ENCODE results near the gene GLRX2.

GLRX2 gene

GRCh38 chr1:193087893-193088292 lies 17.3 kb downstream of the GLRX2 start:
- Histone ChIP-seq H3K27ac (ENCODE audit: low read length) (no peak overlapping the region), H3K4me1 (ENCODE audit: control insufficient read depth, insufficient read depth, low read length) (no peaks in the 10 kb centered on the region), H3K27me3 (ENCODE audit: control insufficient read depth, insufficient read depth, low read length) (no peaks in the 10 kb centered on the region), H3K4me3 (ENCODE audit: low read length) (no peak overlapping the region), H3K36me3 (ENCODE audit: control insufficient read depth, insufficient read depth, low read length) (peaks cover 5% of the 10 kb centered on the region; the same call in 1 of the 2 replicates), H3K9me3 (ENCODE audit: control insufficient read depth, insufficient read depth, low read length) (no peaks in the 10 kb centered on the region)
- no peak for DNase-seq (ENCODE audit: low read depth, low spot score)
- no CpG with 5 or more reads among the region's 3 CpGs for WGBS (ENCODE audit: insufficient coverage, insufficient read length)

GRCh38 chr1:193086342-193086741 lies 18.9 kb downstream of the GLRX2 start:
- Histone ChIP-seq H3K9me3 (ENCODE audit: control insufficient read depth, insufficient read depth, low read length) (no peaks in the 10 kb centered on the region), H3K27me3 (ENCODE audit: control insufficient read depth, insufficient read depth, low read length) (no peaks in the 10 kb centered on the region), H3K36me3 (ENCODE audit: control insufficient read depth, insufficient read depth, low read length) (peaks cover 8% of the 10 kb centered on the region; the same call in 1 of the 2 replicates), H3K27ac (ENCODE audit: low read length) (no peak overlapping the region), H3K4me1 (ENCODE audit: control insufficient read depth, insufficient read depth, low read length) (no peaks in the 10 kb centered on the region), H3K4me3 (ENCODE audit: low read length) (no peak overlapping the region)
- DNase-seq (ENCODE audit: low read depth, low spot score): no peak
- no CpG with 5 or more reads among the region's 3 CpGs for WGBS (ENCODE audit: insufficient coverage, insufficient read length)

GRCh38 chr1:193085263-193085662 lies 20.0 kb downstream of the GLRX2 start:
- Histone ChIP-seq H3K27me3 (ENCODE audit: control insufficient read depth, insufficient read depth, low read length) (no peaks in the 10 kb centered on the region), H3K27ac (ENCODE audit: low read length) (no peak overlapping the region), H3K9me3 (ENCODE audit: control insufficient read depth, insufficient read depth, low read length) (no peaks in the 10 kb centered on the region), H3K4me1 (ENCODE audit: control insufficient read depth, insufficient read depth, low read length) (no peaks in the 10 kb centered on the region), H3K4me3 (ENCODE audit: low read length) (no peak overlapping the region), H3K36me3 (ENCODE audit: control insufficient read depth, insufficient read depth, low read length) (peaks cover 8% of the 10 kb centered on the region; the same call in 1 of the 2 replicates)
- no peak for DNase-seq (ENCODE audit: low read depth, low spot score)
- WGBS (ENCODE audit: insufficient coverage, insufficient read length): no CpG with 5 or more reads among the region's 1 CpG

- WGBS (ENCODE audit: insufficient coverage, insufficient read length): no CpG with 5 or more reads among the region's 6 CpGs
- H3K27me3 ChIP-seq (ENCODE audit: control insufficient read depth, insufficient read depth, low read length): no peaks in the 10 kb centered on the region
- no peaks in the 10 kb centered on the region for H3K9me3 ChIP-seq (ENCODE audit: control insufficient read depth, insufficient read depth, low read length)
- no peaks in the 10 kb centered on the region for H3K4me1 ChIP-seq (ENCODE audit: control insufficient read depth, insufficient read depth, low read length)
- peaks cover 8% of the 10 kb centered on the region; the same call in 1 of the 2 replicates for H3K36me3 ChIP-seq (ENCODE audit: control insufficient read depth, insufficient read depth, low read length)
- DNase-seq (ENCODE audit: low read depth, low spot score): no peak
- H3K4me3 ChIP-seq (ENCODE audit: low read length): no peak overlapping the region
- no peak overlapping the region for H3K27ac ChIP-seq (ENCODE audit: low read length)
These were observed 21.7 kb downstream of the GLRX2 start for GRCh38 chr1:193083365-193084088.

- no peak for DNase-seq (ENCODE audit: low read depth, low spot score)
- H3K27me3 ChIP-seq (ENCODE audit: control insufficient read depth, insufficient read depth, low read length): no peaks in the 10 kb centered on the region
- H3K27ac ChIP-seq (ENCODE audit: low read length): no peak overlapping the region
- H3K36me3 ChIP-seq (ENCODE audit: control insufficient read depth, insufficient read depth, low read length): peaks cover 11% of the 10 kb centered on the region; the same call in 1 of the 2 replicates
- no CpG with 5 or more reads among the region's 3 CpGs for WGBS (ENCODE audit: insufficient coverage, insufficient read length)
- no peaks in the 10 kb centered on the region for H3K4me1 ChIP-seq (ENCODE audit: control insufficient read depth, insufficient read depth, low read length)
- no peak overlapping the region for H3K4me3 ChIP-seq (ENCODE audit: low read length)
- H3K9me3 ChIP-seq (ENCODE audit: control insufficient read depth, insufficient read depth, low read length): no peaks in the 10 kb centered on the region
These were observed 26.0 kb downstream of the GLRX2 start for GRCh38 chr1:193079187-193079586.

- Histone ChIP-seq H3K9me3 (ENCODE audit: control insufficient read depth, insufficient read depth, low read length) (no peaks in the 10 kb centered on the region), H3K36me3 (ENCODE audit: control insufficient read depth, insufficient read depth, low read length) (peaks cover 9% of the 10 kb centered on the region; the same call in 1 of the 2 replicates), H3K4me3 (ENCODE audit: low read length) (no peak overlapping the region), H3K27me3 (ENCODE audit: control insufficient read depth, insufficient read depth, low read length) (no peaks in the 10 kb centered on the region), H3K27ac (ENCODE audit: low read length) (no peak overlapping the region), H3K4me1 (ENCODE audit: control insufficient read depth, insufficient read depth, low read length) (no peaks in the 10 kb centered on the region)
- no peak for DNase-seq (ENCODE audit: low read depth, low spot score)
These were observed 27.2 kb downstream of the GLRX2 start for GRCh38 chr1:193077991-193078390.

- no peak overlapping the region for H3K4me3 ChIP-seq (ENCODE audit: low read length)
- no peak for DNase-seq (ENCODE audit: low read depth, low spot score)
- no peaks in the 10 kb centered on the region for H3K36me3 ChIP-seq (ENCODE audit: control insufficient read depth, insufficient read depth, low read length)
- H3K9me3 ChIP-seq (ENCODE audit: control insufficient read depth, insufficient read depth, low read length): no peaks in the 10 kb centered on the region
- WGBS (ENCODE audit: insufficient coverage, insufficient read length): no CpG with 5 or more reads among the region's 5 CpGs
- H3K4me1 ChIP-seq (ENCODE audit: control insufficient read depth, insufficient read depth, low read length): no peaks in the 10 kb centered on the region
- H3K27ac ChIP-seq (ENCODE audit: low read length): no peak overlapping the region
- H3K27me3 ChIP-seq (ENCODE audit: control insufficient read depth, insufficient read depth, low read length): no peaks in the 10 kb centered on the region
These were observed 34.3 kb downstream of the GLRX2 start for GRCh38 chr1:193070942-193071341.

GRCh38 chr1:193070386-193070753 lies 34.8 kb downstream of the GLRX2 start:
- no peak for DNase-seq (ENCODE audit: low read depth, low spot score)
- Histone ChIP-seq H3K27ac (ENCODE audit: low read length) (no peak overlapping the region), H3K4me3 (ENCODE audit: low read length) (no peak overlapping the region), H3K36me3 (ENCODE audit: control insufficient read depth, insufficient read depth, low read length) (no peaks in the 10 kb centered on the region), H3K27me3 (ENCODE audit: control insufficient read depth, insufficient read depth, low read length) (no peaks in the 10 kb centered on the region), H3K9me3 (ENCODE audit: control insufficient read depth, insufficient read depth, low read length) (no peaks in the 10 kb centered on the region), H3K4me1 (ENCODE audit: control insufficient read depth, insufficient read depth, low read length) (no peaks in the 10 kb centered on the region)
- no CpG with 5 or more reads among the region's 2 CpGs for WGBS (ENCODE audit: insufficient coverage, insufficient read length)

- DNase-seq (ENCODE audit: low read depth, low spot score): no peak
- Histone ChIP-seq H3K36me3 (ENCODE audit: control insufficient read depth, insufficient read depth, low read length) (no peaks in the 10 kb centered on the region), H3K27ac (ENCODE audit: low read length) (no peak overlapping the region), H3K27me3 (ENCODE audit: control insufficient read depth, insufficient read depth, low read length) (no peaks in the 10 kb centered on the region), H3K4me3 (ENCODE audit: low read length) (no peak overlapping the region), H3K4me1 (ENCODE audit: control insufficient read depth, insufficient read depth, low read length) (no peaks in the 10 kb centered on the region), H3K9me3 (ENCODE audit: control insufficient read depth, insufficient read depth, low read length) (no peaks in the 10 kb centered on the region)
- no CpG with 5 or more reads among the region's 4 CpGs for WGBS (ENCODE audit: insufficient coverage, insufficient read length)
These were observed 35.3 kb downstream of the GLRX2 start for GRCh38 chr1:193069748-193070385.

- no peak for DNase-seq (ENCODE audit: low read depth, low spot score)
- H3K36me3 ChIP-seq (ENCODE audit: control insufficient read depth, insufficient read depth, low read length): no peaks in the 10 kb centered on the region
These were observed 37.2 kb downstream of the GLRX2 start for GRCh38 chr1:193068013-193068412.

GRCh38 chr1:193066606-193067005 lies 38.6 kb downstream of the GLRX2 start:
- Histone ChIP-seq H3K36me3 (ENCODE audit: control insufficient read depth, insufficient read depth, low read length) (no peaks in the 10 kb centered on the region), H3K27ac (ENCODE audit: low read length) (no peak overlapping the region), H3K4me3 (ENCODE audit: low read length) (no peak overlapping the region), H3K4me1 (ENCODE audit: control insufficient read depth, insufficient read depth, low read length) (peaks cover 1% of the 10 kb centered on the region; the same call in 1 of the 2 replicates), H3K27me3 (ENCODE audit: control insufficient read depth, insufficient read depth, low read length) (no peaks in the 10 kb centered on the region), H3K9me3 (ENCODE audit: control insufficient read depth, insufficient read depth, low read length) (no peaks in the 10 kb centered on the region)
- WGBS (ENCODE audit: insufficient coverage, insufficient read length): no CpG with 5 or more reads among the region's 4 CpGs
- DNase-seq (ENCODE audit: low read depth, low spot score): no peak

More at GRCh38 chr1:193068013-193068412, 37.2 kb downstream of the GLRX2 start:
- no peaks in the 10 kb centered on the region for H3K9me3 ChIP-seq (ENCODE audit: control insufficient read depth, insufficient read depth, low read length)
- no peak overlapping the region for H3K4me3 ChIP-seq (ENCODE audit: low read length)
- H3K27ac ChIP-seq (ENCODE audit: low read length): no peak overlapping the region
- H3K4me1 ChIP-seq (ENCODE audit: control insufficient read depth, insufficient read depth, low read length): peaks cover 1% of the 10 kb centered on the region; the same call in 1 of the 2 replicates
- H3K27me3 ChIP-seq (ENCODE audit: control insufficient read depth, insufficient read depth, low read length): no peaks in the 10 kb centered on the region
